DOHH2 (cell line): ENCODE data around the gene GRID1.

ENCODE experiments used
- H3F3A ChIP-seq: fragments of 200-600 bp; sonication (generic), shearing (Covaris generic); 2 replicates; pipeline ENCODE4 v1.6.0; 2016; ENCODE audit warnings: antibody characterized with exemption, mild to moderate bottlenecking; ENCODE audit not compliant: control insufficient read depth, insufficient read depth
- H3K27ac ChIP-seq: fragments of 200-600 bp; sonication (generic); 2 replicates; pipeline ENCODE4 v1.5.1; 2014; ENCODE audit warnings: low read depth, mild to moderate bottlenecking, low read length, moderate library complexity
- H3K27me3 ChIP-seq: fragments of 200-600 bp; sonication (generic); 2 replicates; pipeline ENCODE4 v1.6.1; 2014; ENCODE audit warnings: mild to moderate bottlenecking, low read length, mixed read lengths; ENCODE audit not compliant: control insufficient read depth
- H3K36me3 ChIP-seq: fragments of 200-600 bp; sonication (generic); 2 replicates; pipeline ENCODE4 v1.6.1; 2014; ENCODE audit warnings: mild to moderate bottlenecking, low read length, moderate library complexity, mixed read lengths; ENCODE audit not compliant: control insufficient read depth
- H3K4me1 ChIP-seq: fragments of 200-600 bp; sonication (generic); 2 replicates; pipeline ENCODE4 v1.6.1; 2014; ENCODE audit warnings: mild to moderate bottlenecking, low read length, mixed read lengths; ENCODE audit not compliant: control insufficient read depth
- H3K4me2 ChIP-seq: fragments of 200-600 bp; sonication (generic); 2 replicates; pipeline ENCODE4 v1.6.0; 2014; ENCODE audit warnings: mild to moderate bottlenecking, low read length, moderate library complexity
- H3K4me3 ChIP-seq: fragments of 200-600 bp; sonication (generic); 2 replicates; pipeline ENCODE4 v1.5.1; 2014; ENCODE audit warnings: mild to moderate bottlenecking, low read length, mixed read lengths
- H3K79me2 ChIP-seq: fragments of 200-600 bp; sonication (generic); 2 replicates; pipeline ENCODE4 v1.6.1; 2014; ENCODE audit warnings: mild to moderate bottlenecking, low read length, mixed read lengths; ENCODE audit not compliant: control insufficient read depth
- H3K9me2 ChIP-seq: fragments of 200-600 bp; sonication (generic); replicated peaks from 2 replicates; pipeline ENCODE4 v1.6.1; 2014; ENCODE audit warnings: mild to moderate bottlenecking, low read length, mixed read lengths; ENCODE audit not compliant: control insufficient read depth
- H3K9me3 ChIP-seq: fragments of 200-600 bp; sonication (generic); 2 replicates; pipeline ENCODE4 v1.6.1; 2014; ENCODE audit warnings: antibody characterized with exemption, low read length, mixed read lengths; ENCODE audit not compliant: control insufficient read depth, insufficient read depth
- H4K20me1 ChIP-seq: fragments of 200-600 bp; sonication (generic); 2 replicates; pipeline ENCODE4 v1.6.0; 2014; ENCODE audit warnings: low read depth, mild to moderate bottlenecking, antibody characterized with exemption, low read length, moderate library complexity; ENCODE audit not compliant: control insufficient read depth, insufficient read depth
- EZH2phosphoT487 ChIP-seq: fragments of 200-600 bp; sonication (generic); IDR thresholded peaks from 2 replicates; pipeline ENCODE4 v1.6.1; 2017; ENCODE audit warnings: borderline replicate concordance, mild to moderate bottlenecking, antibody characterized with exemption, low read length, moderate library complexity, mixed read lengths
- TF ChIP-seq, protein P1 (sequence below): fragments of 200-600 bp; sonication (generic); IDR thresholded peaks from one replicate; pipeline ENCODE4 v1.5.1; 2014; ENCODE audit warnings: antibody characterized with exemption, mild to moderate bottlenecking, low read depth, low read length; ENCODE audit not compliant: poor library complexity, severe bottlenecking

GRID1 gene

GRCh38 chr10:86200867-86201266 is 165.7 kb downstream of the GRID1 start:
- TF ChIP-seq, protein P1, sequence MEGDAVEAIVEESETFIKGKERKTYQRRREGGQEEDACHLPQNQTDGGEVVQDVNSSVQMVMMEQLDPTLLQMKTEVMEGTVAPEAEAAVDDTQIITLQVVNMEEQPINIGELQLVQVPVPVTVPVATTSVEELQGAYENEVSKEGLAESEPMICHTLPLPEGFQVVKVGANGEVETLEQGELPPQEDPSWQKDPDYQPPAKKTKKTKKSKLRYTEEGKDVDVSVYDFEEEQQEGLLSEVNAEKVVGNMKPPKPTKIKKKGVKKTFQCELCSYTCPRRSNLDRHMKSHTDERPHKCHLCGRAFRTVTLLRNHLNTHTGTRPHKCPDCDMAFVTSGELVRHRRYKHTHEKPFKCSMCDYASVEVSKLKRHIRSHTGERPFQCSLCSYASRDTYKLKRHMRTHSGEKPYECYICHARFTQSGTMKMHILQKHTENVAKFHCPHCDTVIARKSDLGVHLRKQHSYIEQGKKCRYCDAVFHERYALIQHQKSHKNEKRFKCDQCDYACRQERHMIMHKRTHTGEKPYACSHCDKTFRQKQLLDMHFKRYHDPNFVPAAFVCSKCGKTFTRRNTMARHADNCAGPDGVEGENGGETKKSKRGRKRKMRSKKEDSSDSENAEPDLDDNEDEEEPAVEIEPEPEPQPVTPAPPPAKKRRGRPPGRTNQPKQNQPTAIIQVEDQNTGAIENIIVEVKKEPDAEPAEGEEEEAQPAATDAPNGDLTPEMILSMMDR: no peak
- TF ChIP-seq EZH2phosphoT487: no peak
- Histone ChIP-seq H3K4me2 (no peak overlapping the region), H4K20me1 (no peaks in the 10 kb centered on the region), H3K27me3 (peaks cover 12% of the 10 kb centered on the region; the same call in 1 of the 2 replicates), H3K9me3 (no peaks in the 10 kb centered on the region), H3K36me3 (no peaks in the 10 kb centered on the region), H3F3A (no peaks in the 10 kb centered on the region), H3K27ac (no peak overlapping the region), H3K4me3 (no peak overlapping the region), H3K4me1 (no peaks in the 10 kb centered on the region), H3K9me2 (no peaks in the 10 kb centered on the region), H3K79me2 (no peaks in the 10 kb centered on the region)

GRCh38 chr10:86200269-86200668 is 166.3 kb downstream of the GRID1 start:
- TF ChIP-seq, protein P1: no peak
- TF ChIP-seq EZH2phosphoT487: no peak

DNA sequence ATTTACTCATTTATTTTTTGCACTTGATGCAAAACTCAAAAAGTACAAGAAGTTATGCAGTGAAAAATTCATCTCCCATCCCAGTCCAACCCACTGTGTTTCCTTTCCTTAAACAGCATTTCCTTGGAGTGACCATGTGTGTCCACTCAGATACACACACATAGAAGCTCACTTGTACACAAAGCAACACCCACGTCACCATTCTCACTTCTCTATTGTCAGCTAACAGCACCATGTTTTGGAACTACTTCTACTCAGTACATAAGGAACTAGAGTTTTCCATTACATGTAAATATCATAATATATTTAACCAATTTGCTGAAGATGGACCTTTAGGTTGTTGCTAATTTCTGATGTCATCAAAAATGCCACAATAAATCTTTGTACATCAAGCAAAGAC is 167.6 kb downstream of the GRID1 start:
- H3K9me2 ChIP-seq: no peaks in the 10 kb centered on the region
- no peak overlapping the region for H3K4me2 ChIP-seq
- H3F3A ChIP-seq: no peaks in the 10 kb centered on the region
- no peaks in the 10 kb centered on the region for H3K4me1 ChIP-seq
- no peak for TF ChIP-seq EZH2phosphoT487
- TF ChIP-seq, protein P1: no peak
- no peaks in the 10 kb centered on the region for H4K20me1 ChIP-seq
- H3K27me3 ChIP-seq: peaks cover 15% of the 10 kb centered on the region; the same call in 1 of the 2 replicates
- no peaks in the 10 kb centered on the region for H3K36me3 ChIP-seq
- H3K9me3 ChIP-seq: no peaks in the 10 kb centered on the region
- H3K79me2 ChIP-seq: no peaks in the 10 kb centered on the region
- no peak overlapping the region for H3K27ac ChIP-seq
- H3K4me3 ChIP-seq: no peak overlapping the region

More at GRCh38 chr10:86200269-86200668, 166.3 kb downstream of the GRID1 start:
- no peak overlapping the region for H3K4me2 ChIP-seq
- no peaks in the 10 kb centered on the region for H3K36me3 ChIP-seq
- H3K79me2 ChIP-seq: no peaks in the 10 kb centered on the region
- no peak overlapping the region for H3K27ac ChIP-seq
- H4K20me1 ChIP-seq: no peaks in the 10 kb centered on the region
- no peak overlapping the region for H3K4me3 ChIP-seq
- H3K9me2 ChIP-seq: no peaks in the 10 kb centered on the region
- no peaks in the 10 kb centered on the region for H3F3A ChIP-seq
- no peaks in the 10 kb centered on the region for H3K4me1 ChIP-seq
- peaks cover 15% of the 10 kb centered on the region; the same call in 1 of the 2 replicates for H3K27me3 ChIP-seq
- H3K9me3 ChIP-seq: no peaks in the 10 kb centered on the region

- Histone ChIP-seq H4K20me1 (no peaks in the 10 kb centered on the region), H3K27me3 (peaks cover 15% of the 10 kb centered on the region; the same call in 1 of the 2 replicates), H3K79me2 (no peaks in the 10 kb centered on the region), H3K27ac (no peak overlapping the region), H3K9me2 (no peaks in the 10 kb centered on the region), H3K4me3 (no peak overlapping the region), H3K9me3 (no peaks in the 10 kb centered on the region), H3F3A (no peaks in the 10 kb centered on the region), H3K36me3 (no peaks in the 10 kb centered on the region), H3K4me1 (no peaks in the 10 kb centered on the region), H3K4me2 (no peak overlapping the region)
- TF ChIP-seq, protein P1: no peak
- TF ChIP-seq EZH2phosphoT487: no peak
These were observed 168.3 kb downstream of the GRID1 start for GRCh38 chr10:86198271-86198670.
